Breast epithelium (tissue), 4 donors: ENCODE results near the gene NXF3. TPM values are rescaled to one million over a fixed set of nuclear protein-coding genes. Genes with fewer than 3 reads are reported as not detected.

Source experiments
- DNase-seq, 2 donors: peaks; one replicate each; pipeline ENCODE4 v3.0.0-alpha.2; 2019; ENCODE audit warnings: low spot score in 2 of 2
- H3K27ac ChIP-seq, 2 donors: fragments of 200-600 bp; sonication (generic) in 1 of 2; one replicate each; pipeline ENCODE4 v1.5.1; 2016 to 2019; ENCODE audit warnings: mild to moderate bottlenecking in 1 of 2
- H3K27me3 ChIP-seq, 2 donors: fragments of 200-600 bp; sonication (generic) in 1 of 2; one replicate each; pipeline versions ENCODE4 v1.5.1 to v1.6.0; 2017 to 2019; ENCODE audit warnings: control low read depth in 1 of 2, mild to moderate bottlenecking in 1 of 2
- H3K36me3 ChIP-seq: fragments of 200-600 bp; one replicate; pipeline ENCODE4 v1.5.1; 2019
- H3K4me1 ChIP-seq, 2 donors: fragments of 200-600 bp; sonication (generic); one replicate each; pipeline ENCODE4 v1.5.1; 2016 to 2019; ENCODE audit warnings: control low read depth in 1 of 2
- H3K4me3 ChIP-seq, 3 donors: fragments of 200-600 bp; sonication (generic); 1 replicate in 2 of 3; 2 replicates in 1 of 3; pipeline ENCODE4 v1.5.1; 2016 to 2019; ENCODE audit warnings: mild to moderate bottlenecking in 3 of 3, moderate library complexity in 2 of 3
- H3K9me3 ChIP-seq, 2 donors: fragments of 200-600 bp; sonication (generic) in 1 of 2; one replicate each; pipeline ENCODE4 v1.5.1; 2016 to 2019; ENCODE audit warnings: control low read depth in 1 of 2
- POLR2A ChIP-seq: fragments of 450-650 bp; IDR thresholded peaks from one replicate; pipeline ENCODE4 v1.6.1; 2016; ENCODE audit warnings: antibody characterized with exemption, mild to moderate bottlenecking, moderate library complexity
- POLR2AphosphoS5 ChIP-seq, 3 donors: sonication (generic); formaldehyde crosslinking; IDR thresholded peaks; one replicate each; pipeline ENCODE4 v1.6.1; 2017; ENCODE audit warnings: antibody characterized with exemption in 3 of 3
- intact Hi-C: fragments of 100-400 bp; cut with DNase I; formaldehyde crosslinking; loops from one replicate; pipeline ENCODE4 v1.15.1; 2023; ENCODE audit warnings: low total_unique reads
- total RNA-seq, 3 donors: library from RNA; depleted of rRNA; stranded (reverse); fragments of >200 nt; gene quantifications; one replicate each; pipeline ENCODE4 v1.1.0, GENCODE V29; 2016
- TF ChIP-seq, protein P1 (sequence below), 3 donors: fragments of 450-650 bp; IDR thresholded peaks; one replicate each; pipeline ENCODE4 v1.5.1; 2016 to 2017; ENCODE audit warnings: antibody characterized with exemption in 3 of 3, mild to moderate bottlenecking in 3 of 3, moderate library complexity in 3 of 3

Gene NXF3
- total RNA-seq, 3 donors from 2014 or later, result 3.5 TPM; not detected in 2

DNA sequence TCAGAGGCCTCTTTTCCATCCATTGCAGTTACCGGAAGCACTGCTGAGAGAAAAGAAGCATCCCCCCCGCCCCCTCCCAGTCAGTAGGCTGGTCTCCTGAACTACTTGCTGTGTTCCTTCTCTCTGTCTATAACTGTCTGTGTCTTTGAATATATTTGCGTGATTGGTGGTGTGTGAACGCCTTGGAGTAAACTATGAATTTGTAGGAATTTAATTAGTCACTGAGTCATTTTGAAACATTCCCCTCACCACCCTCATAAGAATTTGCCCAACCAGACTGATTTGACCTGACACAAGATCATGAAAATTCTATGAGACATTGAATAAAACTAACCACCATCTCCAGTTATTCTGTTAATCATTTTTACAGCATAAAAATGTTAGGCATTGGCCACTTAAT is 6.7 kb upstream of the NXF3 start:
- intact Hi-C loops, result no loop called here

GRCh38 chrX:103098488-103098887 is 5.5 kb upstream of the NXF3 start:
- H3K4me1 ChIP-seq, result no peaks in the 10 kb centered on the region
- intact Hi-C loops, result no loop called here
- no peak overlapping the region for H3K27ac ChIP-seq
- no peaks in the 10 kb centered on the region for H3K36me3 ChIP-seq
- H3K4me3 ChIP-seq, result no peak overlapping the region
- no peak for DNase-seq
- peaks cover 0 to 18% of the 10 kb centered on the region in 2 donors for H3K27me3 ChIP-seq
- TF ChIP-seq POLR2AphosphoS5 (IDR thresholded peaks at IDR 0.05), result no peak
- TF ChIP-seq, protein P1, sequence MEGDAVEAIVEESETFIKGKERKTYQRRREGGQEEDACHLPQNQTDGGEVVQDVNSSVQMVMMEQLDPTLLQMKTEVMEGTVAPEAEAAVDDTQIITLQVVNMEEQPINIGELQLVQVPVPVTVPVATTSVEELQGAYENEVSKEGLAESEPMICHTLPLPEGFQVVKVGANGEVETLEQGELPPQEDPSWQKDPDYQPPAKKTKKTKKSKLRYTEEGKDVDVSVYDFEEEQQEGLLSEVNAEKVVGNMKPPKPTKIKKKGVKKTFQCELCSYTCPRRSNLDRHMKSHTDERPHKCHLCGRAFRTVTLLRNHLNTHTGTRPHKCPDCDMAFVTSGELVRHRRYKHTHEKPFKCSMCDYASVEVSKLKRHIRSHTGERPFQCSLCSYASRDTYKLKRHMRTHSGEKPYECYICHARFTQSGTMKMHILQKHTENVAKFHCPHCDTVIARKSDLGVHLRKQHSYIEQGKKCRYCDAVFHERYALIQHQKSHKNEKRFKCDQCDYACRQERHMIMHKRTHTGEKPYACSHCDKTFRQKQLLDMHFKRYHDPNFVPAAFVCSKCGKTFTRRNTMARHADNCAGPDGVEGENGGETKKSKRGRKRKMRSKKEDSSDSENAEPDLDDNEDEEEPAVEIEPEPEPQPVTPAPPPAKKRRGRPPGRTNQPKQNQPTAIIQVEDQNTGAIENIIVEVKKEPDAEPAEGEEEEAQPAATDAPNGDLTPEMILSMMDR (IDR thresholded peaks at IDR 0.05), result no peak
- TF ChIP-seq POLR2A, result no peak
- H3K9me3 ChIP-seq, result no peaks in the 10 kb centered on the region

More for the DNA sequence above, 6.7 kb upstream of the NXF3 start:
- H3K36me3 ChIP-seq, result no peaks in the 10 kb centered on the region
- no peak overlapping the region for H3K4me3 ChIP-seq
- peaks cover 0 to 18% of the 10 kb centered on the region in 2 donors for H3K27me3 ChIP-seq
- H3K4me1 ChIP-seq, result no peaks in the 10 kb centered on the region
- no peak for DNase-seq
- H3K9me3 ChIP-seq, result no peaks in the 10 kb centered on the region
- no peak overlapping the region for H3K27ac ChIP-seq
- no peak for TF ChIP-seq POLR2AphosphoS5 (IDR thresholded peaks at IDR 0.05)
- no peak for TF ChIP-seq POLR2A
- TF ChIP-seq, protein P1 (IDR thresholded peaks at IDR 0.05), result no peak

DNA sequence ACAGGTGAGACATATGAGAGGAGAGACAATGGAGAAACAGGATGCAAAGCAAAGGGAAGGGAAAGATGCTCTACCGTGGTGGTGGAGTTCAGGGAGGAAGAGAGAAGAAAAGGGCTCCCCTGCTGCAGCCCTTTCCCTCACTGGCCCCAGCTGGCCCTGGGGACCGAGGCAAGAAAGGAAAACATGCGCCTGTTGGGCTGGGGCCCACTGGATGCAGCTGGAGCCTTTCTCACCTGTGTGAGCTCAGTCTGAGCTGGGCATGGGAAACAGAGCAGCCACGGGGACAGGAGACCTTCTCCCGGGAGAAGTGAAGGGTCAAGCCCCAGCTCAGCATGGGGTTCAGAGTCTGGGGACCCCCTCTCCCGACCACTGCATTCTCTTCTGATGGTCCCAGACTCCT is 11.9 kb downstream of the NXF3 start:
- Histone ChIP-seq H3K4me1 (no peaks in the 10 kb centered on the region), H3K27me3 (peaks cover 0 to 74% of the 10 kb centered on the region in 2 donors), H3K9me3 (no peaks in the 10 kb centered on the region), H3K4me3 (no peak overlapping the region), H3K27ac (no peak overlapping the region), H3K36me3 (no peaks in the 10 kb centered on the region)
- no peak for TF ChIP-seq POLR2A
- TF ChIP-seq, protein P1 (IDR thresholded peaks at IDR 0.05), result no peak
- no peak for TF ChIP-seq POLR2AphosphoS5 (IDR thresholded peaks at IDR 0.05)
- intact Hi-C loops, result no loop called here
- no peak for DNase-seq

DNA sequence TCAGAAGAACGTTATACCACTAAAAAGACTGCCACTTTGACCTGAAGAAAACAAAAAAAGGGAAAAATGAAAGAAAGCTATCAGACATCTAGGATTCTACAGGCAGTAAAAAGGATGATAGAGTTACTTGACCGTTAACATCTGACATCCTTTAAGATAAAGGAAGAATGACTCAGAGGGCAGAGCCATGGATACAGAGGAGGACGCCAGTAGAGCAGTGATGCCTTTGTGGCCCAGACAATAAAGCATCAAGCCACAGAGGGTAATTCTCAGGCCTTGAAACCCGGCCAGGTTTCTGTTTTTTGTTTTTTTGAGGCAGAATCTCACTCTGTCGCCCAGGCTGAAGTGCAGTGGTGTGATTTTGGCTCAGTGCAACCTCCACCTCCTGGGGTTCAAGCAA is 19.5 kb downstream of the NXF3 start:
- DNase-seq, result no peak
- no peak for TF ChIP-seq POLR2AphosphoS5 (IDR thresholded peaks at IDR 0.05)
- TF ChIP-seq, protein P1 (IDR thresholded peaks at IDR 0.05), result no peak
- TF ChIP-seq POLR2A, result no peak
- H3K27ac ChIP-seq, result no peak overlapping the region

GRCh38 chrX:103066606-103067005 is 26.3 kb downstream of the NXF3 start:
- H3K4me3 ChIP-seq, result no peak overlapping the region
- no peaks in the 10 kb centered on the region for H3K36me3 ChIP-seq
- no peak for DNase-seq
- intact Hi-C loops, result no loop called here
- H3K27ac ChIP-seq, result no peak overlapping the region
- no peaks in the 10 kb centered on the region for H3K9me3 ChIP-seq
- no peak for TF ChIP-seq POLR2A
- TF ChIP-seq, protein P1 (IDR thresholded peaks at IDR 0.05), result no peak
- TF ChIP-seq POLR2AphosphoS5 (IDR thresholded peaks at IDR 0.05), result no peak
- H3K27me3 ChIP-seq, result peaks cover 0 to 47% of the 10 kb centered on the region in 2 donors
- H3K4me1 ChIP-seq, result no peaks in the 10 kb centered on the region

More for the DNA sequence above, 19.5 kb downstream of the NXF3 start:
- Histone ChIP-seq H3K4me3 (no peak overlapping the region), H3K36me3 (no peaks in the 10 kb centered on the region), H3K9me3 (no peaks in the 10 kb centered on the region), H3K4me1 (no peaks in the 10 kb centered on the region), H3K27me3 (peaks cover 0 to 52% of the 10 kb centered on the region in 2 donors)
- intact Hi-C loops, result no loop called here
